Karpas-422 (cell line): Measurements from ENCODE around the gene GNPDA2. TPM values are rescaled to one million over a fixed set of nuclear protein-coding genes. Genes with fewer than 3 reads are reported as not detected.
A peak's percentile ranks its signal among the peaks of the same experiment; 100 is the strongest.
"Not testable (repeated sequence)": the region's sequence is repeated elsewhere in the genome, so short reads cannot be mapped to it uniquely, and the experiment has no call there.

Experiments
- DNase-seq: peaks from one replicate; pipeline ENCODE4 v3.0.0-alpha.2; 2015
- H2AFZ ChIP-seq: fragments of 200-600 bp; sonication (generic); 2 replicates; pipeline ENCODE4 v1.6.1; 2014; ENCODE audit warnings: antibody characterized with exemption, low read length, mixed read lengths
- H3K27ac ChIP-seq: fragments of 200-600 bp; sonication (generic); 2 replicates; pipeline ENCODE4 v1.5.1; 2014; ENCODE audit warnings: mild to moderate bottlenecking, low read length, moderate library complexity
- H3K27me3 ChIP-seq: fragments of 200-600 bp; sonication (generic); 2 replicates; pipeline ENCODE4 v1.6.1; 2014; ENCODE audit warnings: low read length, mixed read lengths
- H3K36me3 ChIP-seq: fragments of 200-600 bp; sonication (generic); 2 replicates; pipeline ENCODE4 v1.6.1; 2014; ENCODE audit warnings: low read length, mixed read lengths; ENCODE audit not compliant: insufficient read depth
- H3K4me1 ChIP-seq: fragments of 200-600 bp; sonication (generic); 2 replicates; pipeline ENCODE4 v1.6.1; 2014; ENCODE audit warnings: mild to moderate bottlenecking, low read length, mixed read lengths
- H3K4me2 ChIP-seq: fragments of 200-600 bp; sonication (generic); 2 replicates; pipeline ENCODE4 v1.6.1; 2014; ENCODE audit warnings: low read length, low read depth, mild to moderate bottlenecking; ENCODE audit not compliant: poor library complexity, severe bottlenecking
- H3K4me3 ChIP-seq: fragments of 200-600 bp; sonication (generic); 2 replicates; pipeline ENCODE4 v1.5.1; 2014; ENCODE audit warnings: mild to moderate bottlenecking, antibody characterized with exemption, low read length, mixed read lengths
- H3K79me2 ChIP-seq: fragments of 200-600 bp; sonication (generic); 2 replicates; pipeline ENCODE4 v1.6.1; 2014; ENCODE audit warnings: mild to moderate bottlenecking, low read length, mixed read lengths
- H3K9ac ChIP-seq: fragments of 200-600 bp; sonication (generic); 2 replicates; pipeline ENCODE4 v1.6.0; 2014; ENCODE audit warnings: low read length
- H3K9me2 ChIP-seq: fragments of 200-600 bp; sonication (generic), shearing (Covaris generic); replicated peaks from 2 replicates; pipeline ENCODE4 v1.6.0; 2014; ENCODE audit warnings: mild to moderate bottlenecking, low read length, moderate library complexity; ENCODE audit not compliant: insufficient read depth
- H3K9me3 ChIP-seq: fragments of 300-700, 200-600 bp; sonication (generic); 2 replicates; pipeline ENCODE4 v1.6.1; 2014; ENCODE audit warnings: low read length, mixed read lengths
- H4K20me1 ChIP-seq: fragments of 200-600 bp; sonication (generic); 2 replicates; pipeline ENCODE4 v1.6.1; 2014; ENCODE audit warnings: mild to moderate bottlenecking, antibody characterized with exemption, low read length, low read depth; ENCODE audit not compliant: insufficient read depth
- total RNA-seq: library from RNA; depleted of rRNA; stranded (reverse); fragments of >200 nt; shearing (Covaris generic); gene quantifications from 2 replicates; pipeline ENCODE4 v1.2.3, GENCODE V29; 2014; ENCODE audit warnings: low replicate concordance

Gene GNPDA2
- total RNA-seq, 1 experiment from 2014 or later = 30.1 TPM

- Histone ChIP-seq H3K36me3 (no peaks in the 10 kb centered on the region), H4K20me1 (no peaks in the 10 kb centered on the region), H3K4me2 (no peak overlapping the region), H3K27me3 (no peaks in the 10 kb centered on the region), H3K27ac (no peak overlapping the region), H2AFZ (no peak overlapping the region), H3K4me3 (no peak overlapping the region), H3K79me2 (no peaks in the 10 kb centered on the region), H3K9me2 (no peaks in the 10 kb centered on the region), H3K4me1 (peaks cover 13% of the 10 kb centered on the region), H3K9me3 (no peaks in the 10 kb centered on the region), H3K9ac (no peak overlapping the region)
- DNase-seq = no peak
Observed at GRCh38 chr4:44740201-44740600, 13.8 kb upstream of the GNPDA2 start.

GRCh38 chr4:44738615-44739014 lies 12.3 kb upstream of the GNPDA2 start:
- H3K9ac ChIP-seq = no peak overlapping the region
- H3K4me1 ChIP-seq = peaks cover 13% of the 10 kb centered on the region

GRCh38 chr4:44736900-44737299 lies 10.5 kb upstream of the GNPDA2 start:
- no peak overlapping the region for H3K4me3 ChIP-seq
- no peak overlapping the region for H3K27ac ChIP-seq
- no peak overlapping the region for H3K4me2 ChIP-seq
- H3K27me3 ChIP-seq = no peaks in the 10 kb centered on the region
- H3K9ac ChIP-seq = no peak overlapping the region
- peaks cover 13% of the 10 kb centered on the region for H3K4me1 ChIP-seq
- H3K36me3 ChIP-seq = no peaks in the 10 kb centered on the region
- H3K9me3 ChIP-seq = no peaks in the 10 kb centered on the region
- H4K20me1 ChIP-seq = no peaks in the 10 kb centered on the region
- DNase-seq = peak; percentile 55
- no peaks in the 10 kb centered on the region for H3K79me2 ChIP-seq
- H2AFZ ChIP-seq = no peak overlapping the region
- H3K9me2 ChIP-seq = no peaks in the 10 kb centered on the region

More at GRCh38 chr4:44738615-44739014, 12.3 kb upstream of the GNPDA2 start:
- H3K27me3 ChIP-seq = no peaks in the 10 kb centered on the region
- DNase-seq = no peak
- no peaks in the 10 kb centered on the region for H3K36me3 ChIP-seq
- no peak overlapping the region for H2AFZ ChIP-seq
- no peak overlapping the region for H3K4me3 ChIP-seq
- no peaks in the 10 kb centered on the region for H3K79me2 ChIP-seq
- no peaks in the 10 kb centered on the region for H3K9me3 ChIP-seq
- no peaks in the 10 kb centered on the region for H3K9me2 ChIP-seq
- no peaks in the 10 kb centered on the region for H4K20me1 ChIP-seq
- no peak overlapping the region for H3K27ac ChIP-seq
- H3K4me2 ChIP-seq = no peak overlapping the region

- H3K9me3 ChIP-seq, DNase-seq, H3K4me3 ChIP-seq, H3K4me2 ChIP-seq, H3K36me3 ChIP-seq, H4K20me1 ChIP-seq, H2AFZ ChIP-seq, H3K9me2 ChIP-seq, H3K27ac ChIP-seq, H3K9ac ChIP-seq, H3K27me3 ChIP-seq: not testable (repeated sequence)
- peaks cover 31% of the 10 kb centered on the region for H3K79me2 ChIP-seq
- peaks cover 23% of the 10 kb centered on the region for H3K4me1 ChIP-seq
Observed at GRCh38 chr4:44728694-44729093, 2.3 kb upstream of the GNPDA2 start.

- H3K4me3 ChIP-seq = peak overlapping the region; percentile 87
- no peaks in the 10 kb centered on the region for H3K9me2 ChIP-seq
- H3K27me3 ChIP-seq = no peaks in the 10 kb centered on the region
- peaks cover 43% of the 10 kb centered on the region for H3K79me2 ChIP-seq
- no peak overlapping the region for H2AFZ ChIP-seq
- H3K9ac ChIP-seq = peak overlapping the region; percentile 92
- no peak overlapping the region for H3K27ac ChIP-seq
- H3K4me2 ChIP-seq = peak overlapping the region; percentile 98
- no peaks in the 10 kb centered on the region for H3K36me3 ChIP-seq
- no peaks in the 10 kb centered on the region for H4K20me1 ChIP-seq
- no peak for DNase-seq
- peaks cover 35% of the 10 kb centered on the region for H3K4me1 ChIP-seq
- no peaks in the 10 kb centered on the region for H3K9me3 ChIP-seq
Observed at GRCh38 chr4:44727471-44727870, 1.1 kb upstream of the GNPDA2 start.

GRCh38 chr4:44725726-44726037 lies 674 bp downstream of the GNPDA2 start:
- H3K9me3 ChIP-seq = no peaks in the 10 kb centered on the region
- peak overlapping the region; percentile 87 for H3K4me3 ChIP-seq
- H3K4me2 ChIP-seq = peak overlapping the region; percentile 98
- H3K9me2 ChIP-seq = no peaks in the 10 kb centered on the region
- peak overlapping the region; percentile 93; the same call in 1 of the 2 replicates for H2AFZ ChIP-seq
- no peaks in the 10 kb centered on the region for H4K20me1 ChIP-seq
- peak overlapping the region; percentile 72 for H3K27ac ChIP-seq
- H3K79me2 ChIP-seq = peaks cover 61% of the 10 kb centered on the region
- peaks cover 38% of the 10 kb centered on the region for H3K4me1 ChIP-seq
- no peaks in the 10 kb centered on the region for H3K36me3 ChIP-seq
- DNase-seq = no peak
- peak overlapping the region; percentile 92 for H3K9ac ChIP-seq
- H3K27me3 ChIP-seq = no peaks in the 10 kb centered on the region

- DNase-seq = peak; percentile 72
- Histone ChIP-seq H3K4me3 (peak overlapping the region; percentile 87), H2AFZ (no peak overlapping the region), H3K36me3 (no peaks in the 10 kb centered on the region), H3K9ac (peak overlapping the region; percentile 92), H3K4me1 (peaks cover 38% of the 10 kb centered on the region), H3K4me2 (peak overlapping the region; percentile 98), H3K27ac (peak overlapping the region; percentile 72), H4K20me1 (no peaks in the 10 kb centered on the region), H3K79me2 (peaks cover 66% of the 10 kb centered on the region), H3K27me3 (no peaks in the 10 kb centered on the region), H3K9me2 (no peaks in the 10 kb centered on the region), H3K9me3 (no peaks in the 10 kb centered on the region)
Observed at GRCh38 chr4:44725166-44725565, 1.2 kb downstream of the GNPDA2 start.

- no peaks in the 10 kb centered on the region for H3K36me3 ChIP-seq
- peaks cover 41% of the 10 kb centered on the region for H3K4me1 ChIP-seq
- H3K27ac ChIP-seq = no peak overlapping the region
- no peak for DNase-seq
- no peaks in the 10 kb centered on the region for H3K9me2 ChIP-seq
- peaks cover 98% of the 10 kb centered on the region for H3K79me2 ChIP-seq
- H2AFZ ChIP-seq = no peak overlapping the region
- H3K9ac ChIP-seq = no peak overlapping the region
- no peaks in the 10 kb centered on the region for H4K20me1 ChIP-seq
- no peak overlapping the region for H3K4me3 ChIP-seq
- H3K9me3 ChIP-seq = no peaks in the 10 kb centered on the region
- no peaks in the 10 kb centered on the region for H3K27me3 ChIP-seq
- no peak overlapping the region for H3K4me2 ChIP-seq
Observed at GRCh38 chr4:44722001-44722400, 4.4 kb downstream of the GNPDA2 start.

GRCh38 chr4:44720371-44720770 lies 6.0 kb downstream of the GNPDA2 start:
- DNase-seq = no peak
- H3K4me3 ChIP-seq = no peak overlapping the region
- H3K27ac ChIP-seq = no peak overlapping the region
- H3K36me3 ChIP-seq = peaks cover 6% of the 10 kb centered on the region; the same call in 1 of the 2 replicates
- no peaks in the 10 kb centered on the region for H4K20me1 ChIP-seq
- no peak overlapping the region for H3K9ac ChIP-seq
- no peaks in the 10 kb centered on the region for H3K9me2 ChIP-seq
- no peaks in the 10 kb centered on the region for H3K9me3 ChIP-seq
- peaks cover 42% of the 10 kb centered on the region for H3K4me1 ChIP-seq
- H3K27me3 ChIP-seq = no peaks in the 10 kb centered on the region
- peaks cover 100% of the 10 kb centered on the region for H3K79me2 ChIP-seq
- no peak overlapping the region for H3K4me2 ChIP-seq
- no peak overlapping the region for H2AFZ ChIP-seq
